GM13977 (cell line): Measurements from ENCODE around the gene MTURN.

Source experiments
- DNase-seq: peaks from one replicate; pipeline ENCODE4 v3.0.0; 2012; ENCODE audit warnings: low spot score
- in situ Hi-C: fragments of 300-500 bp; cut with MboI; formaldehyde crosslinking; loops from one replicate; pipeline ENCODE4 v1.12.0; 2022; ENCODE audit warnings: low sequenced_read_pairs, low pct_unique_long_range_greater_than_20kb, mixed read lengths, inconsistent platforms; ENCODE audit not compliant: unreplicated experiment
- TF ChIP-seq, protein P1 (sequence below): IDR thresholded peaks from 2 replicates; pipeline ENCODE4 v1.5.1; 2012; ENCODE audit warnings: mild to moderate bottlenecking, control low read depth; ENCODE audit not compliant: insufficient read depth; ENCODE audit errors: extremely low read depth, missing control alignments

The MTURN gene

DNA sequence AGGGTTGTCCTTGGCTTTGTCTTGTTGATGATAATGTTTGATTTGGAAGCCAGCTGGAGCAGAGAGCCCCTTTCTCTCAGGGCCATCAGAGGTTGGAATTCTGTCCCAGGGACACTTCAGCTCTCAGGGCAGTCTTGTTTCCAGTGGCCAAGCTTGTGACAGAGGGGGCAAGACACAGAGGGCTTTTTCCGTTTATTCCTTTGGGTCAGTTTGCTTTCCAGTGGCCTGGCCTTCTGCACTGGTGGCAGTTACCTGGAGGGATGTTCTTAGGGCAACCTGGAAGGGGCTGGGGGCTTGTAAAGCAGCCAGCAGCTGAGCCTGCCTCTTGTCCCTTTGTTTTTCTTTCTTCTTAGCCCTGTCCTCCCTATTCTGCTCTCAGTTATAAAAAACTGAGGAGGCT lies 62.7 kb downstream of the MTURN start:
- in situ Hi-C loops: no loop called here
- no peak for DNase-seq
- TF ChIP-seq, protein P1, sequence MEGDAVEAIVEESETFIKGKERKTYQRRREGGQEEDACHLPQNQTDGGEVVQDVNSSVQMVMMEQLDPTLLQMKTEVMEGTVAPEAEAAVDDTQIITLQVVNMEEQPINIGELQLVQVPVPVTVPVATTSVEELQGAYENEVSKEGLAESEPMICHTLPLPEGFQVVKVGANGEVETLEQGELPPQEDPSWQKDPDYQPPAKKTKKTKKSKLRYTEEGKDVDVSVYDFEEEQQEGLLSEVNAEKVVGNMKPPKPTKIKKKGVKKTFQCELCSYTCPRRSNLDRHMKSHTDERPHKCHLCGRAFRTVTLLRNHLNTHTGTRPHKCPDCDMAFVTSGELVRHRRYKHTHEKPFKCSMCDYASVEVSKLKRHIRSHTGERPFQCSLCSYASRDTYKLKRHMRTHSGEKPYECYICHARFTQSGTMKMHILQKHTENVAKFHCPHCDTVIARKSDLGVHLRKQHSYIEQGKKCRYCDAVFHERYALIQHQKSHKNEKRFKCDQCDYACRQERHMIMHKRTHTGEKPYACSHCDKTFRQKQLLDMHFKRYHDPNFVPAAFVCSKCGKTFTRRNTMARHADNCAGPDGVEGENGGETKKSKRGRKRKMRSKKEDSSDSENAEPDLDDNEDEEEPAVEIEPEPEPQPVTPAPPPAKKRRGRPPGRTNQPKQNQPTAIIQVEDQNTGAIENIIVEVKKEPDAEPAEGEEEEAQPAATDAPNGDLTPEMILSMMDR: no peak

DNA sequence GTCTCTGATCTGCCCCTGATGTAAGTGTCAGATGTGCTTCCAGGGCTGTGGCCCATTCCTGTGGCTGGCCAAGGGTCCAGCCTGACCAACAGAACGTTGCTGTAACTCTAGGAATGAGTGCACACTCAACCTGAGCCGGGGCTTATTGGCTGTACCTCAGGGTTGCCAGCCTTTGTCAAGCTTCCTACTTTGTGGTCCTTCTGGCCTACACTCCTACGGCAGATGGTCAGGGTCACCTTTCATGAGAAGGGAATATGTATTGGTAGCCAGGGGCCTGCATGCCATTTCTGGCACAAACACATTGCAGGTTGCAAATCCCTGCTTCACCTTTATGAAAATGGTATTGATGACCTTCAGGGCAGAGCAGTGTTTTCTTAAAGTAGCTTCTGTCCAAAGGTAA lies 64.5 kb downstream of the MTURN start:
- TF ChIP-seq, protein P1: no peak
- in situ Hi-C loops: no loop called here
- no peak for DNase-seq

DNA sequence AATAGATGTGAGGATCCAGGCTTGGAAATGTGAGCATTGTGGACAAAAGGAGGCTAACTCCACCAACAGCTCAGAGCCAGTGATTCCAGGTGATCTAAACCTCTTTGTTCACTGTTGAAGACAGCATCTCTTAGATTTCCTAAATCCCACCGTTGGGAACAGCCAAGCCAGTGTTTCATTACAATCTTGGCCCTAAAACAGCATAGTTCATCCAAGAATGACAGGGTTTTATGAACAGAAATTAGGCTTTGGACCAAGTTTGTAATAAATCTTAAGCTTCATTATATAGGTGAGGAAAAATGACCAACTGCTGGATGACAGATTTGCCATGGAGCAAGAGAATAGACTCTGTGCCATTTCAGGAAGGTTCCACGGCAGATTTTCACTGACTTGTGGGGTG lies 65.8 kb downstream of the MTURN start:
- TF ChIP-seq, protein P1: no peak
- in situ Hi-C loops: no loop called here
- DNase-seq: no peak

DNA sequence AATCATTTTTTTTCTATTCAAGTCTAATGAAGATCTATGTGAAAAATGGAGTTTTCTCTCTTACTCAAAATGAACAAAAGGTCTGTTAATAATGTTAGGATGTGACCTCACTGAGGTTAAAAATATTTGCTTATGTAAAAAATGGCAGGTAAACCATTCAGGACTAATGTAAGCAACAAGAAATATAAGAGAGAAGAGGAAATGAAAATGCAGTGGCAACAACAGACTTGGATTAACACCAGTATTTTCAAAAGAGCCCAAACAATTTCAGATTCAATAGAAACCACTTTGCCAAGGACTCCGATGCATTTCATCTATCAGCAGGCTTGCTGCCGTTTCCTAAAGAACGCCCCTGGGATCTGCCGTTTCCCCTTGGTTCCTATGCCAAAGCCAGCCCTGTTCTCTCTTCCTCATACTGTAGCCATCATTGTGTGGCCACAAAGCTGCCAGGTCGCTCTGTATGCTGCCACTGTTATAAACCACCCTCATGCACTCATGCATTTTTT lies 66.4 kb downstream of the MTURN start:
- TF ChIP-seq, protein P1: no peak
- DNase-seq: peak; percentile 31
- in situ Hi-C loops: no loop called here

DNA sequence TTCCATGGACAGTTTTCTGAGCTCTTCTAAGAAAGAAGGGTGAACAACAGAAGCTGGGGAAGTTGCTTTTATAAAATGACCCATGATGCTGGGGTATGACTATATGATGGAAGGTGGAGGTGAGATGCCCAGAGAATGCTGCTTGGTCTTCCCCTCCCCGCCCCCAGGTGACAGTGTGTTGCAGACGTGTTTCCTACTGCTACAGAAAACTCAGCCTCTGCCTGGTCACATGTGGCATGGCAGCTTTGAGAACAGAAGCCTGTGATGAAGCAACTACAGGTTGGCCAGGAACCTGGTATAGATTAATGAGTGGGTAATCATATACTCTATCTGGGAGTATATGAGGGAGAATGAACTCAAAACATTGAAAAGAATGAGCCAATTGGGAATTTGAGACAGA lies 67.1 kb downstream of the MTURN start:
- DNase-seq: no peak
- in situ Hi-C loops: no loop called here
- TF ChIP-seq, protein P1: no peak

DNA sequence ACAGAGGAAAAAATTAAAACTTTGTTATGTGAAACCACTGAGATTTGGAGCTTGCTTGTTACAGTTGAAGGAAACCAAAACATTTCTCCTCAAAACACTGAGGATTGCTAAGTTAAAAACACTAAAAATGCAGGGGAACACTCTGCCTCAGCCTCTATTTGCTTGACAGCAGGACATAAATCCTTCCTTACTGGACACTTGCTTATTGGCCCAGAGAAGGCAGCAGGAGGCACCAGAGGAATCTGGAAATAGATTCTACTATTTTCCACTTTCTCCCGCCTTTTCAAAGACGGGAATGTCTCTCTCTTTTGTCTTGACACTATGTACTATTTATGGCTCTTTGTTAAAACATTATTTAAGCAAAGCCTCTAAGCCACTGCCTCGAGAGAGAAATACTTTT lies 67.9 kb downstream of the MTURN start:
- TF ChIP-seq, protein P1: no peak
- in situ Hi-C loops: no loop called here
- DNase-seq: no peak

DNA sequence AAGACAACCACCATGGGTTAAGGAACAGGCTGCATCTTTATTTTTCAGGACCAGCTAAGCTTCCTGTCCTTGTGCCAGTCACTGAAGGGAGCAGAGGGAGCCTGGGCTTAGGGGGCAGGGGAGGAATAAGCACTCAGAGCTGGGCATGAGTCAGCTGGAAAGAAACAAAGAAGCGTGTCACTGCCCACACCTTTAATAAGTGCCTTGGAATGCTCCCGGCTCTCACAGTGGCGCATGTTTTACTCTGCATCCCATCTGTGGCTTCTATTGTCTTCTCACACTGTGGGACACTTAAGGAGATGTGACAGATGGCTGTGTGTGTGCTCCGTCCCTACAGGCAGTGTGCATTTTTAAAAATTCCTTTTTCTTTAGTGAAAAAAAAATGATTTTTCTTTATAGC lies 71.7 kb downstream of the MTURN start:
- in situ Hi-C loops: no loop called here
- DNase-seq: no peak
- TF ChIP-seq, protein P1: no peak
